HepG2 (cell line): ENCODE data around the gene CCBE1. TPM values are rescaled to one million over a fixed set of nuclear protein-coding genes. Genes with fewer than 3 reads are reported as not detected.

Experiments used
- FOXA3 ChIP-seq: IDR thresholded peaks from 2 replicates; pipeline ENCODE4 v1.6.1; 2016; ENCODE audit warnings: missing genetic modification reagents, missing compliant biosample characterization
- FOXJ3 ChIP-seq: sonication (generic); formaldehyde crosslinking; IDR thresholded peaks from 2 replicates; pipeline ENCODE4 v1.4.0; 2020; ENCODE audit warnings: missing genetic modification reagents, mild to moderate bottlenecking, borderline replicate concordance
- MATR3 ChIP-seq: sonication (generic); formaldehyde crosslinking; IDR thresholded peaks from 2 replicates; pipeline ENCODE4 v1.4.0; 2020; ENCODE audit warnings: missing genetic modification reagents
- PRPF4 ChIP-seq: fragments of 200-400 bp; formaldehyde crosslinking; IDR thresholded peaks from 2 replicates; pipeline ENCODE4 v1.6.1; 2016; ENCODE audit warnings: low read length, low read depth; ENCODE audit not compliant: poor library complexity, severe bottlenecking
- ZNF160 ChIP-seq: sonication (generic); formaldehyde crosslinking; IDR thresholded peaks from 2 replicates; pipeline ENCODE4 v1.8.0; 2022; ENCODE audit warnings: mild to moderate bottlenecking, inconsistent platforms, missing genetic modification reagents
- polyA plus RNA-seq, 8 experiments: library from polyadenylated mRNA; depleted of rRNA in 3 of 8; stranded (reverse) in 7 of 8; unstranded in 1 of 8; fragments of >200 nt; fragmentation: Illumina TruSeq in 4 of 8; extraction: Trizol in 4 of 8; gene quantifications; 2 replicates each; pipeline versions ENCODE4 v1.2.1 to v1.2.3, GENCODE V29; 2011 to 2016; ENCODE audit warnings: low read depth in 4 of 8, missing spikeins in 1 of 8, mixed read lengths in 1 of 8; ENCODE audit not compliant: insufficient read depth in 1 of 8
- total RNA-seq, 5 experiments: library from RNA; depleted of rRNA; stranded (reverse); fragments of >200 nt; fragmentation: Illumina TruSeq; extraction: Trizol; gene quantifications; 2 replicates each; pipeline ENCODE4 v1.2.3, GENCODE V29; 2016; ENCODE audit warnings: low read depth in 1 of 5
- TF ChIP-seq, protein P1 (sequence below), 2 experiments: sonication (generic) in 1 of 2; formaldehyde crosslinking in 1 of 2; IDR thresholded peaks; 2 replicates each; pipeline versions ENCODE4 v1.6.1 to v1.9.0; 2014 to 2022; ENCODE audit warnings: antibody characterized with exemption in 1 of 2, borderline replicate concordance in 1 of 2, inconsistent platforms in 1 of 2, low read depth in 1 of 2, missing genetic modification reagents in 1 of 2
- TF ChIP-seq, protein P2 (sequence below), 2 experiments: fragments of 450-650 bp in 1 of 2; sonication (generic) in 1 of 2; formaldehyde crosslinking in 1 of 2; IDR thresholded peaks; 2 replicates each; pipeline versions ENCODE4 v1.6.1 to v1.8.0; 2016 to 2022; ENCODE audit warnings: antibody characterized with exemption in 1 of 2, mild to moderate bottlenecking in 1 of 2, missing genetic modification reagents in 1 of 2
- TF ChIP-seq, protein P3 (sequence below): sonication (generic); formaldehyde crosslinking; IDR thresholded peaks from 2 replicates; pipeline ENCODE4 v1.8.0; 2023; ENCODE audit warnings: mild to moderate bottlenecking, missing genetic modification reagents

CCBE1 gene
- total and polyA plus RNA-seq, 2 of the 13 experiments (the other 11 are each of a cell fraction or from before 2014, with no cell fraction given): not detected

DNA sequence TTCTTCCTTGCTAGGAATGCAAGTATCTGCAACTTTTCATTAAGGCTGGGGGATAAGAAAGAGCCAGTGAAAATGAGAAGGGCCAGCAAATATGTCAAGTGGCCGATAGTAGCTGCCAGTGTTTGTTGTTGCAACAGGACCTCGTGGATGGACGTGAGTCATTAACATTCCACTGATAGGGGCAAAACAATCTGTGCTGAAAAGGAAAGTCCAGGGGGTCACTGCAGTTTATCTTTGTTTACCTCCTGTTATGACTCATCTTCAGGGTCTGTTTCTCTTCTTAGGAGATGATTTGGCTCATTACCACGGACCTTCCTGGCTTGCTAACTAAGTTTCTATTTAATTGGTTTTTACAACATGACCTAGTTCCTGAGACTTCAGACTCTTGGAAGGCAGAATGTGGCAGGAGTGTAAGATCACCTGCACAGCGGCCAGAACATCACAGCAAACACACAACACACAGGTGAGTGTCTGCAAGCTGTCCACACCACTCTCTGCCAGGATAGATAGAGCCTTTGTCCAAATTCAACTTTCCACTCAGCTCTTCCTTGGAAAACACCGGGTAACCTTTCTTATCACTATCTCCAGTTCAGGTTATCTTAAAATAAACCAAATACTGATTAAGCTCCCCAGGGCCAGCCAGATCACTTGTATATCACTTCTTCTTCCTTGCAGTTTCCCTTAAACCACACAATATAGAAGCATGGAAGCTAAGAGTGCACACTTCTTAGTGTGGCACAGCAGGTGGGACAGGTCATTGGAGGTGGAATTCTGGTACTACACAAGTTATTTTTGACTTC is 180.7 kb downstream of the CCBE1 start (continued):
- TF ChIP-seq, protein P1, sequence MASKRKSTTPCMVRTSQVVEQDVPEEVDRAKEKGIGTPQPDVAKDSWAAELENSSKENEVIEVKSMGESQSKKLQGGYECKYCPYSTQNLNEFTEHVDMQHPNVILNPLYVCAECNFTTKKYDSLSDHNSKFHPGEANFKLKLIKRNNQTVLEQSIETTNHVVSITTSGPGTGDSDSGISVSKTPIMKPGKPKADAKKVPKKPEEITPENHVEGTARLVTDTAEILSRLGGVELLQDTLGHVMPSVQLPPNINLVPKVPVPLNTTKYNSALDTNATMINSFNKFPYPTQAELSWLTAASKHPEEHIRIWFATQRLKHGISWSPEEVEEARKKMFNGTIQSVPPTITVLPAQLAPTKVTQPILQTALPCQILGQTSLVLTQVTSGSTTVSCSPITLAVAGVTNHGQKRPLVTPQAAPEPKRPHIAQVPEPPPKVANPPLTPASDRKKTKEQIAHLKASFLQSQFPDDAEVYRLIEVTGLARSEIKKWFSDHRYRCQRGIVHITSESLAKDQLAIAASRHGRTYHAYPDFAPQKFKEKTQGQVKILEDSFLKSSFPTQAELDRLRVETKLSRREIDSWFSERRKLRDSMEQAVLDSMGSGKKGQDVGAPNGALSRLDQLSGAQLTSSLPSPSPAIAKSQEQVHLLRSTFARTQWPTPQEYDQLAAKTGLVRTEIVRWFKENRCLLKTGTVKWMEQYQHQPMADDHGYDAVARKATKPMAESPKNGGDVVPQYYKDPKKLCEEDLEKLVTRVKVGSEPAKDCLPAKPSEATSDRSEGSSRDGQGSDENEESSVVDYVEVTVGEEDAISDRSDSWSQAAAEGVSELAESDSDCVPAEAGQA (IDR thresholded peaks at IDR 0.05; ENCODE audit: low read depth): no peak
- TF ChIP-seq, protein P1 (CRISPR knock-in tag; IDR thresholded peaks at IDR 0.05; ENCODE audit: borderline replicate concordance): no peak; the same call in 1 of the 2 replicates
- TF ChIP-seq PRPF4: no peak
- TF ChIP-seq FOXJ3: peak; percentile 88; the same call in 1 of the 2 replicates
- TF ChIP-seq MATR3: no peak
- TF ChIP-seq, protein P2, sequence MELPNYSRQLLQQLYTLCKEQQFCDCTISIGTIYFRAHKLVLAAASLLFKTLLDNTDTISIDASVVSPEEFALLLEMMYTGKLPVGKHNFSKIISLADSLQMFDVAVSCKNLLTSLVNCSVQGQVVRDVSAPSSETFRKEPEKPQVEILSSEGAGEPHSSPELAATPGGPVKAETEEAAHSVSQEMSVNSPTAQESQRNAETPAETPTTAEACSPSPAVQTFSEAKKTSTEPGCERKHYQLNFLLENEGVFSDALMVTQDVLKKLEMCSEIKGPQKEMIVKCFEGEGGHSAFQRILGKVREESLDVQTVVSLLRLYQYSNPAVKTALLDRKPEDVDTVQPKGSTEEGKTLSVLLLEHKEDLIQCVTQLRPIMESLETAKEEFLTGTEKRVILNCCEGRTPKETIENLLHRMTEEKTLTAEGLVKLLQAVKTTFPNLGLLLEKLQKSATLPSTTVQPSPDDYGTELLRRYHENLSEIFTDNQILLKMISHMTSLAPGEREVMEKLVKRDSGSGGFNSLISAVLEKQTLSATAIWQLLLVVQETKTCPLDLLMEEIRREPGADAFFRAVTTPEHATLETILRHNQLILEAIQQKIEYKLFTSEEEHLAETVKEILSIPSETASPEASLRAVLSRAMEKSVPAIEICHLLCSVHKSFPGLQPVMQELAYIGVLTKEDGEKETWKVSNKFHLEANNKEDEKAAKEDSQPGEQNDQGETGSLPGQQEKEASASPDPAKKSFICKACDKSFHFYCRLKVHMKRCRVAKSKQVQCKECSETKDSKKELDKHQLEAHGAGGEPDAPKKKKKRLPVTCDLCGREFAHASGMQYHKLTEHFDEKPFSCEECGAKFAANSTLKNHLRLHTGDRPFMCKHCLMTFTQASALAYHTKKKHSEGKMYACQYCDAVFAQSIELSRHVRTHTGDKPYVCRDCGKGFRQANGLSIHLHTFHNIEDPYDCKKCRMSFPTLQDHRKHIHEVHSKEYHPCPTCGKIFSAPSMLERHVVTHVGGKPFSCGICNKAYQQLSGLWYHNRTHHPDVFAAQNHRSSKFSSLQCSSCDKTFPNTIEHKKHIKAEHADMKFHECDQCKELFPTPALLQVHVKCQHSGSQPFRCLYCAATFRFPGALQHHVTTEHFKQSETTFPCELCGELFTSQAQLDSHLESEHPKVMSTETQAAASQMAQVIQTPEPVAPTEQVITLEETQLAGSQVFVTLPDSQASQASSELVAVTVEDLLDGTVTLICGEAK (IDR thresholded peaks at IDR 0.05): no peak
- TF ChIP-seq, protein P2 (CRISPR knock-in tag; IDR thresholded peaks at IDR 0.05): no peak
- TF ChIP-seq, protein P3, sequence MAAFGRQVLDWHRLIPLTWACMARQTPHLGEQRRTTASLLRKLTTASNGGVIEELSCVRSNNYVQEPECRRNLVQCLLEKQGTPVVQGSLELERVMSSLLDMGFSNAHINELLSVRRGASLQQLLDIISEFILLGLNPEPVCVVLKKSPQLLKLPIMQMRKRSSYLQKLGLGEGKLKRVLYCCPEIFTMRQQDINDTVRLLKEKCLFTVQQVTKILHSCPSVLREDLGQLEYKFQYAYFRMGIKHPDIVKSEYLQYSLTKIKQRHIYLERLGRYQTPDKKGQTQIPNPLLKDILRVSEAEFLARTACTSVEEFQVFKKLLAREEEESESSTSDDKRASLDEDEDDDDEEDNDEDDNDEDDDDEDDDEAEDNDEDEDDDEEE (CRISPR knock-in tag): no peak
- TF ChIP-seq FOXA3 (CRISPR knock-in tag): peak; percentile 94
- no peak for TF ChIP-seq ZNF160 (CRISPR knock-in tag)
